ENCODE results near the gene TANGO6. TPM values are rescaled to one million over a fixed set of nuclear protein-coding genes. Genes with fewer than 3 reads are reported as not detected.
"Not testable (repeated sequence)": the region's sequence is repeated elsewhere in the genome, so short reads cannot be mapped to it uniquely, and the experiment has no call there.

The TANGO6 gene
- total RNA-seq, 1 donor from 2014 or later, result 21.1 TPM

- no peak for TF ChIP-seq CTCF (conservative IDR thresholded peaks at IDR 0.05)
- H3K9me3 Mint-ChIP-seq, result no peaks in the 10 kb centered on the region
- DNase-seq (ENCODE audit: low read depth, low spot score), result no peak
- H3K27me3 Mint-ChIP-seq (ENCODE audit: low read depth), result no peaks in the 10 kb centered on the region
- H3K4me3 Mint-ChIP-seq, result peak overlapping the region; percentile 23
- peaks cover 30% of the 10 kb centered on the region for H3K4me1 Mint-ChIP-seq
- peaks cover 6% of the 10 kb centered on the region for H3K36me3 Mint-ChIP-seq (ENCODE audit: low read depth)
- no peak overlapping the region for H3K27ac Mint-ChIP-seq (ENCODE audit: unreplicated experiment)
Measured at GRCh38 chr16:69126221-69126620, 282.9 kb downstream of the TANGO6 start.

GRCh38 chr16:69126801-69127200 is 283.5 kb downstream of the TANGO6 start:
- not testable (repeated sequence) for H3K36me3 Mint-ChIP-seq (ENCODE audit: low read depth); H3K9me3 Mint-ChIP-seq; H3K27me3 Mint-ChIP-seq (ENCODE audit: low read depth); DNase-seq (ENCODE audit: low read depth, low spot score); H3K27ac Mint-ChIP-seq (ENCODE audit: unreplicated experiment)
- Mint-ChIP-seq H3K4me1 (peaks cover 36% of the 10 kb centered on the region), H3K4me3 (peak overlapping the region; percentile 23)

GRCh38 chr16:69127966-69128510 is 284.7 kb downstream of the TANGO6 start:
- H3K27me3 Mint-ChIP-seq (ENCODE audit: low read depth), result no peaks in the 10 kb centered on the region
- H3K4me3 Mint-ChIP-seq, result peak overlapping the region; percentile 47
- no peak overlapping the region for H3K27ac Mint-ChIP-seq (ENCODE audit: unreplicated experiment)
- no peaks in the 10 kb centered on the region for H3K9me3 Mint-ChIP-seq
- DNase-seq (ENCODE audit: low read depth, low spot score), result no peak
- no peak for TF ChIP-seq CTCF (conservative IDR thresholded peaks at IDR 0.05)
- peaks cover 41% of the 10 kb centered on the region for H3K4me1 Mint-ChIP-seq
- H3K36me3 Mint-ChIP-seq (ENCODE audit: low read depth), result peaks cover 3% of the 10 kb centered on the region

- Mint-ChIP-seq H3K4me1 (peaks cover 55% of the 10 kb centered on the region), H3K27ac (ENCODE audit: unreplicated experiment) (no peak overlapping the region), H3K9me3 (no peaks in the 10 kb centered on the region), H3K27me3 (ENCODE audit: low read depth) (no peaks in the 10 kb centered on the region), H3K36me3 (ENCODE audit: low read depth) (peaks cover 9% of the 10 kb centered on the region), H3K4me3 (peak overlapping the region; percentile 99)
- DNase-seq (ENCODE audit: low read depth, low spot score), result no peak
- no peak for TF ChIP-seq CTCF (conservative IDR thresholded peaks at IDR 0.05)
Measured at GRCh38 chr16:69130461-69130860, 287.1 kb downstream of the TANGO6 start.

GRCh38 chr16:69131167-69131838 is 288.0 kb downstream of the TANGO6 start:
- DNase-seq (ENCODE audit: low read depth, low spot score), result no peak
- H3K9me3 Mint-ChIP-seq, result no peaks in the 10 kb centered on the region
- H3K4me1 Mint-ChIP-seq, result peaks cover 55% of the 10 kb centered on the region
- peaks cover 9% of the 10 kb centered on the region for H3K36me3 Mint-ChIP-seq (ENCODE audit: low read depth)
- H3K27me3 Mint-ChIP-seq (ENCODE audit: low read depth), result no peaks in the 10 kb centered on the region
- H3K4me3 Mint-ChIP-seq, result peak overlapping the region; percentile 99
- peak overlapping the region; percentile 96 for H3K27ac Mint-ChIP-seq (ENCODE audit: unreplicated experiment)
- no peak for TF ChIP-seq CTCF (conservative IDR thresholded peaks at IDR 0.05)

GRCh38 chr16:69131839-69132423 is 288.6 kb downstream of the TANGO6 start:
- Mint-ChIP-seq H3K27me3 (ENCODE audit: low read depth) (no peaks in the 10 kb centered on the region), H3K36me3 (ENCODE audit: low read depth) (peaks cover 12% of the 10 kb centered on the region), H3K9me3 (no peaks in the 10 kb centered on the region)

More at GRCh38 chr16:69131839-69132423, 288.6 kb downstream of the TANGO6 start:
- peaks cover 55% of the 10 kb centered on the region for H3K4me1 Mint-ChIP-seq
- TF ChIP-seq CTCF (conservative IDR thresholded peaks at IDR 0.05), result no peak
- DNase-seq (ENCODE audit: low read depth, low spot score), result peak; percentile 81
- H3K4me3 Mint-ChIP-seq, result peak overlapping the region; percentile 99
- peak overlapping the region; percentile 96 for H3K27ac Mint-ChIP-seq (ENCODE audit: unreplicated experiment)

Data from neural crest cell (in vitro differentiated cells).